Loucy (cell line): ENCODE measurements around the gene ATAD3B.

Source experiments
- H2AFZ ChIP-seq: fragments of 200-600 bp; sonication (generic); 2 replicates; pipeline ENCODE4 v1.6.0; 2016; ENCODE audit warnings: antibody characterized with exemption, mild to moderate bottlenecking, low read length, moderate library complexity
- H3F3A ChIP-seq: fragments of 200-600 bp; 2 replicates; pipeline ENCODE4 v1.6.0; 2016; ENCODE audit warnings: antibody characterized with exemption, low read depth, mild to moderate bottlenecking
- H3K27me3 ChIP-seq: fragments of 200-600 bp; sonication (generic); 2 replicates; pipeline ENCODE4 v1.6.1; 2014; ENCODE audit warnings: low read length, mild to moderate bottlenecking; ENCODE audit not compliant: insufficient read depth, poor library complexity, severe bottlenecking
- H3K36me3 ChIP-seq: fragments of 200-600 bp; sonication (generic); 2 replicates; pipeline ENCODE4 v1.6.1; 2016; ENCODE audit warnings: low read length; ENCODE audit not compliant: insufficient read depth
- H3K4me1 ChIP-seq: fragments of 200-600 bp; sonication (generic); 2 replicates; pipeline ENCODE4 v1.5.1; 2014; ENCODE audit warnings: low read length, mild to moderate bottlenecking; ENCODE audit not compliant: insufficient read depth, poor library complexity, severe bottlenecking
- H3K4me2 ChIP-seq: fragments of 200-600 bp; sonication (generic); 2 replicates; pipeline ENCODE4 v1.6.0; 2014; ENCODE audit warnings: antibody characterized with exemption, low read length, low read depth, mild to moderate bottlenecking; ENCODE audit not compliant: poor library complexity, severe bottlenecking
- H3K4me3 ChIP-seq: fragments of 200-600 bp; sonication (generic); 2 replicates; pipeline ENCODE4 v1.5.1; 2014; ENCODE audit warnings: low read length, mild to moderate bottlenecking, mixed read lengths; ENCODE audit not compliant: poor library complexity, severe bottlenecking
- H3K79me2 ChIP-seq: fragments of 200-600 bp; sonication (generic); 2 replicates; pipeline ENCODE4 v1.6.1; 2014; ENCODE audit warnings: low read length; ENCODE audit not compliant: insufficient read depth
- H3K9ac ChIP-seq: fragments of 200-600 bp; sonication (generic); 2 replicates; pipeline ENCODE4 v1.6.0; 2014; ENCODE audit warnings: mild to moderate bottlenecking, low read depth, low read length, moderate library complexity; ENCODE audit not compliant: poor library complexity, severe bottlenecking
- H3K9me2 ChIP-seq: fragments of 200-600 bp; sonication (generic); replicated peaks from 2 replicates; pipeline ENCODE4 v1.6.1; 2016; ENCODE audit warnings: low read depth, low read length, mixed read lengths
- H3K9me3 ChIP-seq: fragments of 200-600 bp; sonication (generic); 2 replicates; pipeline ENCODE4 v1.6.1; 2014; ENCODE audit warnings: mild to moderate bottlenecking, antibody characterized with exemption, low read length, low read depth; ENCODE audit not compliant: insufficient read depth
- H4K20me1 ChIP-seq: fragments of 200-600 bp; sonication (generic); 2 replicates; pipeline ENCODE4 v1.6.0; 2014; ENCODE audit warnings: antibody characterized with exemption, low read length, mild to moderate bottlenecking; ENCODE audit not compliant: insufficient read depth, poor library complexity, severe bottlenecking
- EZH2phosphoT487 ChIP-seq: fragments of 200-600 bp; IDR thresholded peaks from 2 replicates; pipeline ENCODE4 v1.6.1; 2018; ENCODE audit warnings: antibody characterized with exemption, mild to moderate bottlenecking, moderate library complexity, borderline replicate concordance
- TF ChIP-seq, protein P1 (sequence below): fragments of 200-600 bp; sonication (generic); conservative IDR thresholded peaks from 2 replicates; pipeline ENCODE4 v1.5.1; 2014; ENCODE audit warnings: mild to moderate bottlenecking, antibody characterized with exemption, low read length

Gene ATAD3B

GRCh38 chr1:1430114-1430982, 41.2 kb upstream of the ATAD3B start:
- Histone ChIP-seq H3K27me3 (no peaks in the 10 kb centered on the region), H3K4me2 (no peak overlapping the region), H3F3A (no peaks in the 10 kb centered on the region), H3K36me3 (no peaks in the 10 kb centered on the region), H3K9ac (no peak overlapping the region), H3K79me2 (no peaks in the 10 kb centered on the region), H3K4me1 (no peaks in the 10 kb centered on the region), H3K9me2 (no peaks in the 10 kb centered on the region), H3K9me3 (no peaks in the 10 kb centered on the region), H2AFZ (no peak overlapping the region), H3K4me3 (no peak overlapping the region), H4K20me1 (no peaks in the 10 kb centered on the region)
- no peak for TF ChIP-seq EZH2phosphoT487
- TF ChIP-seq, protein P1, sequence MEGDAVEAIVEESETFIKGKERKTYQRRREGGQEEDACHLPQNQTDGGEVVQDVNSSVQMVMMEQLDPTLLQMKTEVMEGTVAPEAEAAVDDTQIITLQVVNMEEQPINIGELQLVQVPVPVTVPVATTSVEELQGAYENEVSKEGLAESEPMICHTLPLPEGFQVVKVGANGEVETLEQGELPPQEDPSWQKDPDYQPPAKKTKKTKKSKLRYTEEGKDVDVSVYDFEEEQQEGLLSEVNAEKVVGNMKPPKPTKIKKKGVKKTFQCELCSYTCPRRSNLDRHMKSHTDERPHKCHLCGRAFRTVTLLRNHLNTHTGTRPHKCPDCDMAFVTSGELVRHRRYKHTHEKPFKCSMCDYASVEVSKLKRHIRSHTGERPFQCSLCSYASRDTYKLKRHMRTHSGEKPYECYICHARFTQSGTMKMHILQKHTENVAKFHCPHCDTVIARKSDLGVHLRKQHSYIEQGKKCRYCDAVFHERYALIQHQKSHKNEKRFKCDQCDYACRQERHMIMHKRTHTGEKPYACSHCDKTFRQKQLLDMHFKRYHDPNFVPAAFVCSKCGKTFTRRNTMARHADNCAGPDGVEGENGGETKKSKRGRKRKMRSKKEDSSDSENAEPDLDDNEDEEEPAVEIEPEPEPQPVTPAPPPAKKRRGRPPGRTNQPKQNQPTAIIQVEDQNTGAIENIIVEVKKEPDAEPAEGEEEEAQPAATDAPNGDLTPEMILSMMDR, result no peak

GRCh38 chr1:1430992-1431844, 40.3 kb upstream of the ATAD3B start:
- H3K79me2 ChIP-seq, result no peaks in the 10 kb centered on the region
- H3K9me3 ChIP-seq, result no peaks in the 10 kb centered on the region
- no peaks in the 10 kb centered on the region for H3K36me3 ChIP-seq
- H3K9ac ChIP-seq, result no peak overlapping the region
- H2AFZ ChIP-seq, result no peak overlapping the region
- H4K20me1 ChIP-seq, result no peaks in the 10 kb centered on the region
- no peaks in the 10 kb centered on the region for H3F3A ChIP-seq
- no peaks in the 10 kb centered on the region for H3K27me3 ChIP-seq
- TF ChIP-seq, protein P1, result no peak
- TF ChIP-seq EZH2phosphoT487, result no peak
- H3K4me3 ChIP-seq, result no peak overlapping the region
- H3K9me2 ChIP-seq, result no peaks in the 10 kb centered on the region
- H3K4me2 ChIP-seq, result no peak overlapping the region
- no peaks in the 10 kb centered on the region for H3K4me1 ChIP-seq

DNA sequence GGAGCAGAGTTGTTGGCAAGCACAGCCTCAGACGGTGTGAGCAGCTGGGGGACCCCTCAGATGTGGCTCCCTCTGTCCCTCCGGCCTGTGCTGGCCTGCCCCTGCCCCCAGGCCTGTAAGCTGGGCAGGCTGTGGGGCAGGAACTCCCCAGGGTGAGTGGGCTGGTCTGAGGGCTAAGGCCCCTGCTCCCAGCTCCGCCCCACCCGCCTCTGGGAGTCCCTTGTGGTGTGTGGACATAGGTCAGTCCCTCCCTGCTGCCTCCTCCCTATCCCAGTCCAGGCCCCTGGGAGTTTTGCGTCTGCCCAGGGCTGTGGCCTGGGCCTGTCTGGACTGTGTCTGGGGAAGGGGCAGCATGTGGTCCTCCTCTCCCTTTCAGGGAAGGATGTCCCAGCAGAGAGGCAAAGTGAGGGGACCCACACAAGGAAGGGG, 39.7 kb upstream of the ATAD3B start:
- no peak overlapping the region for H3K4me2 ChIP-seq
- no peaks in the 10 kb centered on the region for H3F3A ChIP-seq
- no peaks in the 10 kb centered on the region for H3K79me2 ChIP-seq
- H3K4me1 ChIP-seq, result peaks cover under 1% of the 10 kb centered on the region
- H2AFZ ChIP-seq, result no peak overlapping the region
- H3K27me3 ChIP-seq, result no peaks in the 10 kb centered on the region
- TF ChIP-seq EZH2phosphoT487, result no peak
- TF ChIP-seq, protein P1, result no peak
- H3K9me3 ChIP-seq, result no peaks in the 10 kb centered on the region
- H3K9ac ChIP-seq, result no peak overlapping the region
- H3K36me3 ChIP-seq, result no peaks in the 10 kb centered on the region
- H3K4me3 ChIP-seq, result no peak overlapping the region
- no peaks in the 10 kb centered on the region for H4K20me1 ChIP-seq
- no peaks in the 10 kb centered on the region for H3K9me2 ChIP-seq
